Heart left ventricle (tissue), 16 donors: ENCODE data around the gene CCDC32. TPM values are rescaled to one million over a fixed set of nuclear protein-coding genes. Genes with fewer than 3 reads are reported as not detected.

Experiments
- ATAC-seq, 4 donors: fragments of 200-7000 bp; cut with Tn5 transposase; one replicate each; pipeline ENCODE4 v1.9.1; 2020 to 2022; ENCODE audit warnings: moderate library complexity in 4 of 4, mild to moderate bottlenecking in 3 of 4, moderate number of reproducible peaks in 1 of 4
- DNase-seq, 5 donors: peaks; one replicate each; pipeline ENCODE4 v3.0.0-alpha.2; 2020
- H3K27ac ChIP-seq, 12 donors: fragments of 200-600 bp; sonication (generic) in 4 of 12; one replicate each; pipeline versions ENCODE4 v1.5.0 to v1.8.0; 2016 to 2022; ENCODE audit warnings: mild to moderate bottlenecking in 2 of 12
- H3K27me3 ChIP-seq, 9 donors: fragments of 200-600 bp; sonication (generic) in 2 of 9; one replicate each; pipeline versions ENCODE4 v1.5.1 to v1.8.0; 2016 to 2022; ENCODE audit warnings: mild to moderate bottlenecking in 3 of 9
- H3K36me3 ChIP-seq, 9 donors: fragments of 200-600 bp; sonication (generic) in 2 of 9; one replicate each; pipeline versions ENCODE4 v1.5.0 to v1.8.0; 2018 to 2022; ENCODE audit warnings: mild to moderate bottlenecking in 2 of 9
- H3K4me1 ChIP-seq, 12 donors: fragments of 200-600 bp; sonication (generic) in 4 of 12; one replicate each; pipeline versions ENCODE4 v1.5.0 to v1.8.0; 2016 to 2022; ENCODE audit warnings: mild to moderate bottlenecking in 3 of 12
- H3K4me3 ChIP-seq, 12 donors: fragments of 200-600 bp; sonication (generic) in 4 of 12; one replicate each; pipeline versions ENCODE4 v1.5.0 to v1.8.0; 2017 to 2022; ENCODE audit warnings: mild to moderate bottlenecking in 9 of 12, moderate library complexity in 4 of 12
- H3K9me3 ChIP-seq, 12 donors: fragments of 200-600 bp; sonication (generic) in 4 of 12; one replicate each; pipeline versions ENCODE4 v1.5.0 to v1.8.0; 2016 to 2022; ENCODE audit warnings: mild to moderate bottlenecking in 1 of 12
- CTCF ChIP-seq, 12 donors: fragments of 200-600 bp; sonication (generic) in 4 of 12; IDR thresholded peaks; one replicate each; pipeline versions ENCODE4 v1.5.0 to v1.8.0; 2018 to 2022; ENCODE audit warnings: antibody characterized with exemption in 12 of 12, mild to moderate bottlenecking in 5 of 12
- POLR2A ChIP-seq, 2 donors: fragments of 450-650 bp; IDR thresholded peaks; one replicate each; pipeline ENCODE4 v1.6.1; 2017; ENCODE audit warnings: antibody characterized with exemption in 2 of 2, mild to moderate bottlenecking in 2 of 2, moderate library complexity in 2 of 2
- WGBS, 4 donors: extraction: QIAGEN DNeasy Blood & Tissue Kit in 2 of 4; methylation state at CpG; one replicate each; pipeline versions ENCODE4 v1.1.5 to v1.1.7; 2013 to 2018; 5-methylcytosine and 5-hydroxymethylcytosine counted together
- intact Hi-C, 10 donors: fragments of 100-400 bp; cut with DNase I; formaldehyde crosslinking; loops; one replicate each; pipeline versions ENCODE4 v1.11.1 to v1.14.2; 2022
- polyA plus RNA-seq, 2 donors: library from polyadenylated mRNA; stranded (reverse); fragments of 200-250 nt; gene quantifications; one replicate each; pipeline ENCODE4 v1.2.3, GENCODE V29; 2013
- total RNA-seq, 9 donors: library from RNA; depleted of rRNA in 2 of 9; stranded (reverse); fragments of >200 nt in 2 of 9; fragmentation: NEBNext Ultra II Directional in 3 of 9; extraction: Animal tissue kit (Norgen Biotek cat#: 25700) in 3 of 9; gene quantifications; one replicate each; pipeline versions ENCODE4 v1.1.0 to v1.2.4, GENCODE V29; 2016 to 2023
- donor health status: ischemic (EF 13 %, LVEDD 7.1; RV severe dilation, severe dysfunction).
- donor health status: healthy with polysubstance abuse.
- donor health status: DM: no; HTN: yes; CAD: no.
- donor health status: DM: no; HTN: no; CAD: no.
- donor health status: ischemic (EF 25% LVEDD 6.9; RV normal size, moderate dysfunction).
- donor health status: ischemic (EF 25% LVEDD 5.7; RV mildly dilated, moderate dysfunction).
- donor health status: healthy.
- donor health status: DM: yes; HTN: yes; CAD: no.
- donor health status: ischemic (EF 35%, LVEDD 5.7; RV mildly dilated, moderate dysfunction).
- donor health status: nonischemic (EF 11% LVEDD 7.7; RV severe dilation, severe dysfunction).
- donor health status: DM: yes; HTN: yes; CAD: no.
- donor health status: PGD.
- donor health status: ischemic (EF 29% LVEDD 5.4; RV normal size, mild dysfunction).
- donor health status: nonischemic (EF 23%, LVEDD 6.1; RV moderate dilation, normal function).

CCDC32 gene
- total and polyA plus RNA-seq, 11 donors: 13.0 to 38.2 (median 25.4) TPM

- Histone ChIP-seq H3K4me1 (peaks cover 0 to 24% (median 7%) of the 10 kb centered on the region in 12 donors), H3K4me3 (peak overlapping the region in 3 of 12 donors; percentile 62 to 80 (median 73)), H3K9me3 (no peaks in the 10 kb centered on the region), H3K36me3 (no peaks in the 10 kb centered on the region), H3K27me3 (no peaks in the 10 kb centered on the region), H3K27ac (peak overlapping the region in 4 of 12 donors; percentile 86 to 98 (median 91))
- DNase-seq (no peak), ATAC-seq (no peak)
- intact Hi-C loops: loop anchor here in 9 of 10 donors (5.0 to 10.0 kb wide), 6 partner anchors 81 to 302 kb away; partner anchors contain the start of genes VPS18 (in 9 of the 9), C15orf62 (in 1 of the 9), GCHFR (in 1 of the 9) and RAD51 (in 1 of the 9)
- TF ChIP-seq CTCF (IDR thresholded peaks at IDR 0.05) (no peak), POLR2A (IDR thresholded peaks at IDR 0.05) (no peak)
- WGBS, 4 donors: 78 to 85% (median 79%) methylated on average over 2 of the region's 2 CpGs
These were observed 28.3 kb upstream of the CCDC32 start for GRCh38 chr15:40593165-40593564.

- Histone ChIP-seq H3K27ac (no peak overlapping the region), H3K36me3 (no peaks in the 10 kb centered on the region), H3K4me3 (no peak overlapping the region), H3K9me3 (no peaks in the 10 kb centered on the region), H3K4me1 (peaks cover 0 to 24% (median 7%) of the 10 kb centered on the region in 12 donors), H3K27me3 (no peaks in the 10 kb centered on the region)
- no peak for ATAC-seq
- DNase-seq: no peak
- intact Hi-C loops: loop anchor here in 9 of 10 donors (5.0 to 10.0 kb wide), 6 partner anchors 79 to 303 kb away; partner anchors contain the start of genes VPS18 (in 9 of the 9), C15orf62 (in 1 of the 9), GCHFR (in 1 of the 9) and RAD51 (in 1 of the 9)
- TF ChIP-seq CTCF (IDR thresholded peaks at IDR 0.05) (no peak), POLR2A (IDR thresholded peaks at IDR 0.05) (no peak)
- WGBS, 4 donors: 65 to 75% (median 70%) methylated on average over 8 of the region's 8 CpGs
These were observed 26.5 kb upstream of the CCDC32 start for GRCh38 chr15:40591389-40591788.

- peaks cover 0 to 23% (median 7%) of the 10 kb centered on the region in 12 donors for H3K4me1 ChIP-seq
- peak overlapping the region in 8 of 12 donors; percentile 40 to 64 (median 53) for H3K4me3 ChIP-seq
- no peak for DNase-seq
- no peaks in the 10 kb centered on the region for H3K36me3 ChIP-seq
- peak overlapping the region in 1 of 12 donors; percentile 3 for H3K27ac ChIP-seq
- no peak for ATAC-seq
- intact Hi-C loops: loop anchor here in 9 of 10 donors (5.0 to 10.0 kb wide), 6 partner anchors 78 to 304 kb away; partner anchors contain the start of genes VPS18 (in 9 of the 9), C15orf62 (in 1 of the 9), GCHFR (in 1 of the 9) and RAD51 (in 1 of the 9)
- no peaks in the 10 kb centered on the region for H3K27me3 ChIP-seq
- no peaks in the 10 kb centered on the region for H3K9me3 ChIP-seq
- WGBS, 4 donors: 26 to 42% (median 40%) methylated on average over 12 of the region's 12 CpGs
- TF ChIP-seq CTCF (IDR thresholded peaks at IDR 0.05) (no peak), POLR2A (IDR thresholded peaks at IDR 0.05) (no peak)
These were observed 25.8 kb upstream of the CCDC32 start for GRCh38 chr15:40590667-40591050.

- H3K27me3 ChIP-seq: no peaks in the 10 kb centered on the region
- intact Hi-C loops: no loop called here
- H3K9me3 ChIP-seq: no peaks in the 10 kb centered on the region
- WGBS, 4 donors: 33 to 64% (median 42%) methylated on average over 2 of the region's 2 CpGs
- H3K4me3 ChIP-seq: no peak overlapping the region
- H3K4me1 ChIP-seq: no peaks in the 10 kb centered on the region
- no peaks in the 10 kb centered on the region for H3K36me3 ChIP-seq
- H3K27ac ChIP-seq: no peak overlapping the region
- DNase-seq: no peak
- no peak for ATAC-seq
- TF ChIP-seq CTCF (IDR thresholded peaks at IDR 0.05) (no peak), POLR2A (IDR thresholded peaks at IDR 0.05) (no peak)
These were observed 19.3 kb upstream of the CCDC32 start for GRCh38 chr15:40584191-40584590.
